ENCODE results near the gene ROGDI.

- TF ChIP-seq CTCF (IDR thresholded peaks at IDR 0.05) (no peak), POLR2A (IDR thresholded peaks at IDR 0.05) (no peak)
These were observed 36.6 kb downstream of the ROGDI start for GRCh38 chr16:4765511-4766474.
